HG03175 (cell line): ENCODE measurements around the gene KRT79.

Experiments
- ATAC-seq: cut with Tn5 transposase; IDR thresholded peaks from one replicate; pipeline ENCODE4 v1.9.1; 2021; ENCODE audit warnings: mild to moderate bottlenecking, moderate library complexity; ENCODE audit not compliant: unreplicated experiment

Gene KRT79

DNA sequence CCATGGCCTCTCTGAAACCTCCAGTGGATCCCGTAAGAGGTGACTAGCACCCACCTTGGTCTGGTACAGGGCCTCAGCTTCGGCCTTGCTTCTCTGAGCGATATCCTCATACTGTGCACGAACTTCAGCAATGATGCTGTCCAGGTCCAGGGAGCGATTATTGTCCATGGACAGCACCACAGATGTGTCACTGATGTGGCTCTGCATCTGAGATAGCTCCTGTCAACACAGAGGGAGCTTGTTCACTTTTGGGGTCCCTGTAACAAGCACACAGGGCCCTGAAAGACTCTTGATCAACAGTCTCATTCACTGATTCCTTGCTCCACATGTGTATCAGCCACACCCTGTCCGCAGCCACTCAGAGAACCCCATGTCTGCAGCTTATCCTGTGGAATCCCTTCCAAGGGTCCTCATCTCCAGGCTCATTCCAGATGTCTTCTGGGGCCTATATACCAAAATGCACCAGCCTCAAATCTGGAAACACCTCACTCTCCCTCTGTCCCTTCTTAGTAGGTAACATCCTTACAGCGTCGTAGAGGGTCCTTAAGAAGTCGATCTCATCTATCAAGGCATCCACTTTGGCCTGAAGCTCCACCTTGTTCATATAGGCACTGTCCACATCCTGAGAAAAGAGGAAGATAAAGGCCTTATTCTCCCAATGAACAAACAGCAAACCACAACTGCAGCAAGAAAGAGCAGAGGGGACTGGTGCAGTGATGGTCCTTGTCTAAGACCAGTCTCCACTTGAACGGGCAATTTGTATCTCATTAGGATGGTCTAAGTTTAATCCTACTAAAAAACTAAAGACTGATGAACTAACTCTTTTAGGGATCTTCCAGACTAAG lies 41.7 kb downstream of the KRT79 start:
- ATAC-seq: no peak

DNA sequence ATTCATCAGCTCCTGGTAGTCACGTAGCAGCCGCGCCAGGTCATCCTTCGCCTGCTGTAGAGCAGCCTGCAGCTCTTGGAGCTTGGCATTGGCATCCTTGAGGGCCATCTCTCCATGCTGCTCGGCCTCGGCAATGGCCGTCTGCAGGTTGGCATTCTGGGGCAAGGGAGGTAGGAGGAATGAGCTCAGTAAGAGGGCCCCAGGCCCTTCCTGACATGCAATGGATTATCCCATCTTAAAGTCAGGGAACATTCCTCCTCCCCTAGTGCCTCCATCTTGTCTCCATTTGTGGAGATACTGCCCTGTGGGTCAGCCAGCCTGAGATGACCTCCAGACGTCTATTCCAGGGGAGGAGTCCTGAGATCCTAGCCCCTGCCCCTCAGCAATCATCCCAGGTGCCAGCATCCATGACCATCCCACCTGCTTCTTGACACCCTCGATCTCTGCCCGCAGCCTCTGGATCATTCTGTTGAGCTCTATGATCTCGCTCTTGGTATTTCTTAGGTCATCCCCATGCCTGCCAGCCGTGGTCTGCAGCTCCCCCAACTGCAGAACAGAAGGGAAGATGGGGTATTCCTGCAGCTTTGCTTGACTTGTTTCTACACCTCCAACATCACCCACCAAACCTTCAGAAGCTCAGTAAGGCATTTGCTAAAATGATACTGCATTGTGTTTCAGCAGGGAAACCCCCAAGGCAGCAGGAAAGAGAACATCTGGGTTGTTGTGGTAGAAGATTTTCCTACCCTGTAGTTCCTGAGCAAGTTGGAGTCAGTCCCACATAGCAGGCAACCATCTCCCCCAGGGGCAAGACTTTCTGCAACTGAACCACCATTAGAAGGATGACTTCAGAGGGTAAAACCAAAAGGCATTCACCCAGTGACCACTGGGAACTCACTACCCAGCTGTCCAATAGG lies 42.6 kb downstream of the KRT79 start:
- no peak for ATAC-seq

DNA sequence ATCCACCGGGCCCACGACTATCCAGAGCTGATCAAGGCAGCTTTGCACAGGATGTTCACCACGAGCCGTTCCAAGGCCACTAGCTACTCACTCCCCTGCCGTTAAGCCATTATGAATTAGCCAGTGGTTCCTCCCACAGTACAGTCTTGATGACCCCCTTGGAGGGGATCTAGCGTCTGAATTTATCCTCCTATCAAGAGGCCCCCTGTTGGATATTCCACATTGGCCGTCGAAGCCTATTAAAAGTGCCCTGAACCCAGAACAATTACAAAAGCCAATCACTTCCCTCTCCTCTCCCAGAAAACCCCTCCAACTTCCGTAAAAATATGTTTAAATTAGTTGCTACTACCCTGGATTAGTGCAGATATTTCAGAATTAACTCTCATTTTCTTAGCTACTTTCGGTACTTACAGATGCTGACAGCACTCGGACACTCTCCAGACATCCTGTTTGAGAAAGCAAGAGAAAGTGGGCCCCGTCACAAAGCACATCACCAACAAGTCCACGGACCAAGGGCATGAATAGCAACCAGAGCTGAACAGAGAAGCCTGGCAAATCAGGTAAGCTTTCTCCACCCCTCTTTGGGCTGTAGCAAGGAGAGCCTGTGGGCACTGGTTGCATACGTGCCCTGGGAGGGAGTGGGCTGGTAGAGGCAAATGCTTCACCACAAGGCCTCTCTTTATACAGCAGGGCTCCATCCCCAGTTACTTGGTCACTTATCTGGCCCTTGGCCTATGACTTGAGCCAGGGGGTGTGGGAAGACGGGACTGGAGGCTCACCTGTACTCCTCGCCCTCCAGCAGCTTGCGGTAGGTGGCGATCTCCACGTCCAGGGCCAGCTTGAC lies 43.5 kb downstream of the KRT79 start:
- no peak for ATAC-seq

DNA sequence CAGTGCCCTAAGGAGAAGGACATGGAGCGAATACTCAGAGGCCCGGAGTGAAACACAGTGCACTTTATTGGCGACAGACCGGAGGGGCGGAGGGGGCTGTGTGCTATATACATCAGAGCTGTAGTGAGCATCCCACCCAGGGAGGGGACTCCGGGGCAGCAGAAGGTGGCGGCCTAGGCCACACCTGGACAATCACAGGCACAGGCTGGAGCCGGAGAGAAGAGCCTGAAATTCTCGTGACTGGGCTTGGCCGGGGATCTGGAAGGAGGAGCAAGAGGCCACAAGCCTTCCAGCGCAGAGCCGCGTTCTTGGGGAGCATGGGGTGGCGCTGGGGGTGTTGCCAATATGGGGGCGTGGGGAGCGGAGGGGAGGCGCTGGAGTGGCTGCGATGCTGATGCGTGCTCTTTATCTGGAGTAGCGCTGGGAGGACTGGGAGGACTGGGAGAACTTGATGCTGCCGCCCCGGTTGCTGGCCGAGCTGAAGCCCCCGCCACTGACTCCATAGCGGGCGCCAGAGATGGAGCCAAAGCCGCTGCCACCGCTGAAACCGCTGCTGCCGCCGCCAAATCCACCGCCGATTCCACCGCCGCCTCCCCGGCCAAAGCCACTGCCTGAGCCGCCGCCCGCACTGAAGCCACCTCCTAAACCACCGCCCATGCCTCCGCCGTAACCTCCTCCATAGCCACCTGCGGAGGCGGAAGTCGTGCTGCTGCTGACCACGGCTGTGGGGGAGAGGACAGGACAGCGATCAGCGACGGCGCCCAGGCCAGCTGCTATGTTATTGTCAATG lies 44.3 kb downstream of the KRT79 start:
- ATAC-seq: no peak

DNA sequence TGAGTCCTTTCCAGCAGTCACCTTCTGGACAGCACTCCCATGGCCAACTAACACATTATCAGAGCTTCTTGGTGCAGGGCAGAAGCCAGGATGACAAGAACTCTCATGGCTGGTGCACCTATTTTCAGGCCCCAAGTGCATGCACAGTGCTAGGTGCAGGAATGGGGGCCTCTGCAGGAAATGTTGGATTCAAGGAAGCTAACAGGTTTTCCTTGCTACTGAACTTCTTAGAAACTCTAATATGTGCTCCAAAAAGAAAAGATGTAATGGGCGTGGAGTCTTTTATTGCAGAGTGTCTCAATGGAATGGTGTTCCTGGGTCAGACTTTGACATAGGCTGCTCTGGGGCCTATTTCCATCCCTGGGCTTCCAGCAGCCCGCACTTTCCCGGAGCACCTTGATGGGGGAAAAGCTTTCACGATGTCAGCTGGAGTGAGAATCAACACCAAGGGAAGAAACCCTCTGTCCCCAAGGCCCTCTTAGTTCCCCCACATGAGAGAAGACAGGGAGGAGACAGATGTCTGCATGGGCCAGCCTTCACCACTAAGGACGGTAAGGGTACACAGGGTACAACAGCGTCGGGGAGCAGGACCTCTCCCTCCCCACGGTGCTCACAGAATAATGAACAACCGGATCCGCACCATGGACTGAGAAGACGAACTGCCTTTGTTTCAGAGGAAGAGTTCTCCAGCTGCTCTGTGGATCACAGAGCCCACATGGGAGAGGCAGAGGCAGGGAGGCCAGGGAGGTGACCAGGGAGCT lies 45.1 kb downstream of the KRT79 start:
- no peak for ATAC-seq

DNA sequence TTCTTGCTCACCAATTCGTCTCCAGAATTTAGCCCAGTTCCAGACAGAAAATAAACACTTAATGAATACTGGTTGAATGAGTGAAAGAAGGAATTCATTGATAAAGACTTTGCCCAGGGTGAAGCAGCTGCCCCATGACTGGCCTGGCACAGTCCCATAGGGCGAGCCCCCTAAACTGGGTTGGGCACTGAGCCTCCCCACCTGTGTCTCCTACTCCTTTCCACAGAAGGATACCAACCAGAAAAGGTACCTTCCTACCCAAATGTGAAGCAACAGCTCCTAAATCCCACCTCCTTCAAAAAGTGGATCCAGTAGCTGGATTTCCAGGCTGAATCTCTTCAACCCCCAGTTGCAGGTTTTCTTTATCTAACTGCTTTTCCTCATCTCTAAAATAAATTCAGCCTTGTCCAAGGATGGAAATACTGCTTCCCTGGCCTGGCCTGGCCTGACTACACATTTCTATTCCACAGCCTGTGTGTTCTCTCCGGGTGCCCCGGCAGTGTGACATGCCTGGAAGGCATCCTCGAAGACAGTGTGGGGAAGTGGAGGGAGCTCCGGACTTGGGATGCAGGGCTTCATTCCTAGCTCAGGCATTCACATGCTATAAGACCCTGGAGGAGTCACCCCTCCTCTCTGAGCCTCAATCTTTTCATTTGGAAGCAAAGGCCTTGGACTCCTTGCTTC lies 45.8 kb downstream of the KRT79 start:
- no peak for ATAC-seq

DNA sequence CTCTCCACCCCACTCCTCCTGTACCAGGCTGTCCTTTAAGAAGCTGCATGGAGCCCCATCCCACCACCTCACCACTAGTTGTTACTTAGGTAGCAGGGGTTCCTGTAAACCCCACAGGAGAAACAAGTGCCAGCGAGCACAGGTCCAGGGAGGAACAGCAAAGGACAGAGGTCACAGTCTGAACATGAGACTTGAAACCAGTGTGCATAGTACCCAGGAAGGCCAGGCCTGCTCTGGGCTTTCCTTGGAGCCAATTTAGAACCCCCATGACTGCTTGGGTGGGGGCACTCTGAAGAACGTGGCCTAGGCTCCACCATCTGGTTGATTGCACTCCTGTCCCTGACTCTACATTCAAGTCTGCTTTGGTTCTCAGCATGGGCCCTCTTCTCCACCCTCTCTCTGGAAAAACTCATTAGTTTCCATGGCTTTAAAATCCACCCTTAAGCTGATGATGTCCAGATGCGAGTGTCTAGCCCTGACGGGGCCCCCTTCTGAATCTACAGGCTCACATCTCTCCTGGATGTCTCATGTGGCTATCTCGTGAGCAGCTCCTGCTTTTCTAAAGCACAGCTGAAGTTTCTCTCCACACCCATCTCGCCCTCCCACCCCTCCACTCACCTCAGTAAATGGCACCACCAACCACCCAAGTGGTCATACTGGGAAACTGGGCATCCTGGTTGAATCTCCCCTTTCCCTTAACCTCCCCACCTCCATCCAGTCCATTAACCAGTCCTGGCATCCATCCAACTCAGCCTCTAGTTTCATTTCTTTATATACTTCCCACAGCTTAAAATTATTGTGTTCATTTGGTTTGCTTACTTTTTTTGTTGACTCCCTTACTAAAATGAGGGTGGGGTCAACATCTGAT lies 46.6 kb downstream of the KRT79 start:
- ATAC-seq: no peak

DNA sequence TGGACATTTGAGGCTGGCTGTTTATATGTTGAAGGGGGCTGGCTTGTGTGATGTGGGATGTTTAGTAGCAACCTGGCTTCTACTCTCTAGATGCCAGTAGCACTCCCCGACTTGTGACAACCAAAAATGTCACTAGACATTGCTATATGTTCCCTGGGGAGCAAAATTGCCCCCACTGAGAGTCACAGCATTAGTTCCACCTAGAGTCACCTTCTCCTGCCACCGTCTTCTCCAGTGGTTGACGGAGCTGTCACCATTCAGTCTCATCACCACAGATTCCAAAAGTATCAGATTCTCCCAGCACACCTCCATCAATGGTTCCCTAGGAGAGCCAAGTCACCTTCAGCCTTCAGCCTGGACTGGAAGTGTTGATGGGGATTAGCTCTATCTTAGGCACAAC lies 49.2 kb downstream of the KRT79 start:
- ATAC-seq: no peak

DNA sequence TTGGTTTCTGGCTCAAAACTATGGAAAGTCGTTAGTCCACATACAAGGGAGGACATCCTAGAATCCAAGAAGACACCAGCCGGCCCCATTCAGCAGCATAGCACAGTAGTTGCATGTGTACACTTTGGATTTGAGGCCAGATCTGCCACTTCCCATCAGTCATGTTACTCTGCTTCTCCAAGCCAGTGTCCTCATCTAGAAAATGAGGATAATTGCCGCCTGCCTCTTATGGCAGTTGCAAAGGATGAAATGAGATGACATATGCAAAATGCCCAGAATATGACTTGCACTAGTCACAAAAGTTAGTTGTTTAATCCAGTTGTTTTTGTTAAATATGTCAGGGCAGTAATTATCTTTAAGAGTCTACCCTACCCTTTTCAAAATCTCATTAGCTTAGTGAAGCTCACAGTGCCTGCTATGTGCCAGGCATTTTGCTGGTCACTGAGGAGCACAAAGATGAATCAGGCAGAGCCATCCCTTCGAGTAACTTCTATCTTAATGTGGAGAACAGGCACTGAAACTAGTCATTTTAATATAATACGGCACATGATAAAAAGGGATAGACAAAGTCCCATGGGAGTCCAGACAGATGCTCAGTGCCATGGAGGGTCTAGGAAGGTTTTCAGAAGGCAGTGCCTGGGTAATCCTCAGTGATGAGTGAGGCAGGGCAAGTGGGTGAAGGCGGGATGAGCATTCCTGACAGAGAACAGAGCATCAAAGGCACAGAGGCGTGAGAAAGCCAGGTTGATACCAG lies 50.4 kb downstream of the KRT79 start:
- no peak for ATAC-seq

DNA sequence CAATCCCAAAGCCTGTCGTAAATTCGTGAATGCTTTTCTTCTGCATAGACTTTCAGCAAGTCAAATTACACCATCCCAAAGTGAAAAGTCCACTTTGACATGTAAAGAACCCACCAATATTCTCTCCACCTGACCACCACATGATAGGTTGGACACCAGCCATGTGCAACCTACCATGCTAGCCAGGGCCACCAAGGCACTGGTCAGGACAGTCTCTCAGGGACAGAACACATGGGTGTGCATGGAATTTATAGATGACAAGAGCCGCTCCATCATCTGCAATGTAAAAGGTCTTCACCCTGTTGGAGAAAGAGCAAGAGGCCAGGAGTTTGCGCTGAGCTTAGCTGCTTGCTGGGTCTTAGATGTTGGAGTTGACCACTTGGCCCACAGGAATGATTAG lies 51.6 kb downstream of the KRT79 start:
- ATAC-seq: no peak

DNA sequence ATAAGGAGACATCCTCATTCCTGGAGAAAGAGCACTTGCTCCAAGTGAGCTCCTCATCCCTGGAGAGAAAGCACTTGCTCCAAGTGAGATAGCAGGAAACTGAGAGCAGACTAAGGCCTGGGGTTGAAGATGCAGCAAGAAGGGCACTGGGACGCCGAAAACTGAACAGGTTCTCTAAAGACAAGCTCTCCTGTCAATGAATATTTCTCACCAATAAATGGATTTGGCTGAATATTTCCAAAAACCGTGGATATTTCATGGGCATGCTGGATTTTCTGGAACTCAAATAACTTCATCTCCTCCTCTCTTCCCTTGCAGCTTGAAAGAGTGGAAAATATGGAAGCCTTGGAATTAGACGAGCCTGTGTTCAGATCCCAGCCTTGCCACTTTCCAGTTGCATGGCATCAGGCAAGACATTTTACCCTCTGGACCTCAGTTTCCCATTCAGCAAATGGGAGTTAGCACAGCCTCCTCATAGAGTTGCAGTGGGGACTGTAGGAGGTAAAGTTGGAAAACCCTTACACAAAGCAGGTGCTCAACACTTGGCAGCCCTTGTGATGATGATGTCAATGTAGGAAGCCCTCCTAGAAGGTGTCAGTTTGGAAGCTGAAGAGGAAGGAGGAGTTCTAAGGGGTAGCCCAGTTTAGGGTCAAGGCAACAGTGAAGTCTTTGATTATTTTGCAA lies 52.6 kb downstream of the KRT79 start:
- no peak for ATAC-seq

DNA sequence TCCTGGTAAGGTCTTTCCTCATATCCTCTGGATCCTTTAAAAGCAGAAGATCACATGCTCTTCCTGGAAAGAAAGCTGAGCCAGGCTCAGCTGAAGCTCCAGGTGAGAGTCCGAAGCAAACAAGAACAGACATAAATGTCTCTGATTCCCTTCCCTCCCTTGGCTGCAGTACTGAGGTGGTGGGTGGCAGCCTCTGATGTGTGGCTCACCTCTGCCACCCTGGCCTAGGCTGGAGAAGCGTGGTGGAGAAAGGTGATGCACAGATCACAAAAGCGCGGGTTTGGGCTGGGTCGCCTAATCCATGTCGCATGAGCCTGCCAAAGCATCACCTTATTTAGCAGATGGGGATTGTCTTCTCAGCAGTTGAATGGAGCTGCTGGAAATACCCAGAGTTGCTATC lies 54.2 kb downstream of the KRT79 start:
- no peak for ATAC-seq

DNA sequence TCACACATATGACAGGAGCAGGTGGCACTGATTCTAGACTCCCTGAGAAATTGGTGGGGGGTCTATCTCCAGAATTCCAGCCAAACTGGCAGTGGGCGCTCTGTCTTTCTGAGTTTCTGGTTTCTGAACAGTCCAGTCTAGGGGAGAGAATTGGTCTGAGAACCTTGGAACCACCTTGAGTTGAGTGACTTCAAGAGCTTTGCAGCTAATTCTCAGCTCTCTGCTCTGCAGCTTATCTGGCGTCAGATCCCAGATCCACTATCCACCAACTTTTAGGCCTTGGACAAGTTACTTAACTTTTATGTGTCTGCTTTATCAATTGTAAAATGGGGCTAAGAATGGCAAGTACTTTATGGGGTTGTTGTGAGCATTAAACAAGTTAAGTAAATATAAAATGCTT lies 55.3 kb downstream of the KRT79 start:
- no peak for ATAC-seq

DNA sequence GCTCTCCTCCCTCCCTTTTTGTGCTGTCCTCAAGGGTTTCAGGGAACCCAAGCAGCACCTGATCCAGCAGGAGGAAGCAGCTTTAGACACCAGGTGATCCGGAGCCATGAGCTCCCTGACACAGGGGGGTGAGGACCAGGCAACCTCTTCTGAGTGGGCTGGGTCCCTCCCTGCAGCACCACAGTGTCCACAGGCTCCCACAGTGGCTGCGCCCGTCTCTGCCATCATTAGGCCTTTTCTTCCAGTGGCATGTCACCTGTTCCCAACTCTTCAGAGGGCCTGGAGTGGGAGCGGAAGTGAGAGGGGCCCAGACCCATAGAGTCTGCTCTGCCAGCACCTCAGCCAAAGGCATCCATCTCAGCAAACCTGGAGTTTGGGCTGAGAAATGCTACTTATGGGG lies 56.5 kb downstream of the KRT79 start:
- ATAC-seq: no peak

DNA sequence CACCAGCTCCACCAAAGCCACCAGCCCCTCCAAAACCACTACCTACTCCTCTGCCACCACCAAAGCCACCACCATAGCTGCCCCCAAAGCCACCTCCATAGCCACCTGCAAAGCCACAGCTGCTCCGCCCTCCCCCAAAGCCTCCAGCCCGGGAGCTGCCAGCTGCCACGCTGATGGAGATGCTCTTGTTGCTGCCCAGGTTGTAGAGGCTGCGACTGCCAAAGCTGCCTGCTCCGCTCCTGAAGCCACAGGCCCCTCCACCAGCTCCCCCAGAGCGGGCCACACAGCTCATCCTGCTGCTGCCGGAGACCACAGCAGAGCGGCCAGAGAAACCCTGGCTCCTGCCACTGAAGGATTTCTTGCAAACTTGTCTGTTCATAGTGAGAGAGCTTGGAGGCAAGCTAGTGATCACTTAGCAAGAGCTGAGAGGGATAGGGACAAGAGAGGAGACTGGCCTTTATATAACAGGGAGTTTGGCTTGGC lies 57.2 kb downstream of the KRT79 start, which contains the start of gene KRT76:
KRT76 (minus strand) TSS at position 433 of the 483 bp plus-strand sequence; CDS start at position 379, 54 bp downstream.
- no peak for ATAC-seq

DNA sequence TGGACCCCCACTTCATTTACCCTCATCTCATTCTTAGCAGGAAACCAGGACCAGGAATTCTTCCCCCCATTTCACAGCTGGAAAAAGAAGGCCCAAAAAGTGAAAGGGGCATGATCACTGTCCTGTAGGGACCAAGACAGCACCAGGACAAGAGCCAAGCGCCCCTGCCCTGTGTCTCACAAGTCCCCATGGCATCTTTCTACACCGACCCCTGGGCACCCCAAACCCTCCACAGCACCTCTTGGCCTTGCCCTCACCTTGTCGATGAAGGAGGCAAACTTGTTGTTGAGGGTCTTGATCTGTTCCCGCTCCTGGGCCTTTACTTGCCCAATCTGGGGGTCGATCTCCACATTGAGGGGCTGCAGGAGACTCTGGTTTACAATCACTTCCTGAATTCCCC lies 57.7 kb downstream of the KRT79 start:
- ATAC-seq: no peak
